Hematopoietic multipotent progenitor cell treated with erythropoietin and hydrocortisone succinate and interleukin-3 and kit ligand, for 6 days (in vitro differentiated cells): Measurements from ENCODE around the gene TMCO1.
"Not testable (repeated sequence)": the region's sequence is repeated elsewhere in the genome, so short reads cannot be mapped to it uniquely, and the experiment has no call there.

Experiments used
- DNase-seq: peaks from one replicate; pipeline ENCODE4 v3.0.0-alpha.2; 2015

Gene TMCO1

GRCh38 chr1:165768513-165769394, at the start of gene TMCO1:
TMCO1 (minus strand) TSS chr1:165768868; CDS start chr1:165768751, 117 bp downstream.
- DNase-seq, result peak; percentile 100

- peak; percentile 93 for DNase-seq
Measured at GRCh38 chr1:165816826-165817497, 48.3 kb upstream of the TMCO1 start.

GRCh38 chr1:165816157-165816556, 47.5 kb upstream of the TMCO1 start:
- no peak for DNase-seq

- DNase-seq, result no peak
Measured at GRCh38 chr1:165815725-165816124, 47.1 kb upstream of the TMCO1 start.

- no peak for DNase-seq
Measured at GRCh38 chr1:165807613-165808012, 38.9 kb upstream of the TMCO1 start.

- DNase-seq, result not testable (repeated sequence)
Measured at GRCh38 chr1:165804513-165804912, 35.8 kb upstream of the TMCO1 start.

GRCh38 chr1:165799387-165799786, 30.7 kb upstream of the TMCO1 start:
- no peak for DNase-seq

GRCh38 chr1:165795894-165796293, 27.2 kb upstream of the TMCO1 start:
- DNase-seq, result no peak

- DNase-seq, result no peak
Measured at GRCh38 chr1:165793951-165794350, 25.3 kb upstream of the TMCO1 start.

GRCh38 chr1:165787741-165788140, 19.1 kb upstream of the TMCO1 start:
- DNase-seq, result no peak

GRCh38 chr1:165783519-165783918, 14.9 kb upstream of the TMCO1 start:
- DNase-seq, result not testable (repeated sequence)

- DNase-seq, result not testable (repeated sequence)
Measured at GRCh38 chr1:165778197-165778596, 9.5 kb upstream of the TMCO1 start.

- DNase-seq, result no peak
Measured at GRCh38 chr1:165773324-165773965, 4.8 kb upstream of the TMCO1 start.

- DNase-seq, result no peak
Measured at GRCh38 chr1:165772739-165773138, 4.1 kb upstream of the TMCO1 start.

GRCh38 chr1:165764277-165764676, 4.4 kb downstream of the TMCO1 start:
- DNase-seq, result no peak

GRCh38 chr1:165763442-165763841, 5.2 kb downstream of the TMCO1 start:
- DNase-seq, result no peak

GRCh38 chr1:165762725-165763124, 5.9 kb downstream of the TMCO1 start:
- DNase-seq, result no peak

- no peak for DNase-seq
Measured at GRCh38 chr1:165759095-165759494, 9.6 kb downstream of the TMCO1 start.

- DNase-seq, result no peak
Measured at GRCh38 chr1:165755393-165756010, 13.2 kb downstream of the TMCO1 start.

GRCh38 chr1:165753934-165754333, 14.7 kb downstream of the TMCO1 start:
- DNase-seq, result no peak

- DNase-seq, result no peak
Measured at GRCh38 chr1:165748550-165748949, 20.1 kb downstream of the TMCO1 start.

GRCh38 chr1:165747632-165748447, 20.8 kb downstream of the TMCO1 start:
- peak; percentile 38 for DNase-seq
